Spleen (tissue), 11 donors: Measurements from ENCODE around the gene CAMK2G. TPM values are rescaled to one million over a fixed set of nuclear protein-coding genes. Genes with fewer than 3 reads are reported as not detected.
"Not testable (repeated sequence)": the region's sequence is repeated elsewhere in the genome, so short reads cannot be mapped to it uniquely, and the experiment has no call there.

ENCODE experiments used
- DNase-seq: peaks from one replicate; pipeline ENCODE4 v3.0.0-alpha.2; 2020
- H3K27ac ChIP-seq, 8 donors: fragments of 200-600 bp; sonication (generic) in 7 of 8; 1 replicate in 4 of 8; 2 replicates in 4 of 8; pipeline versions ENCODE4 v1.5.0 to v1.8.0; 2016 to 2021; ENCODE audit warnings: inconsistent platforms in 4 of 8, mild to moderate bottlenecking in 4 of 8, moderate library complexity in 1 of 8
- H3K27me3 ChIP-seq, 7 donors: fragments of 200-600 bp; sonication (generic) in 6 of 7; replicated peaks in 1 of 7; 1 replicate in 4 of 7; 2 replicates in 3 of 7; pipeline versions ENCODE4 v1.5.0 to v1.8.0; 2016 to 2021; ENCODE audit warnings: inconsistent platforms in 3 of 7, mild to moderate bottlenecking in 1 of 7
- H3K36me3 ChIP-seq, 6 donors: fragments of 200-600 bp; sonication (generic) in 5 of 6; 1 replicate in 4 of 6; 2 replicates in 2 of 6; pipeline versions ENCODE4 v1.5.0 to v1.8.0; 2016 to 2021; ENCODE audit warnings: inconsistent platforms in 2 of 6
- H3K4me1 ChIP-seq, 6 donors: fragments of 200-600 bp; sonication (generic) in 5 of 6; 1 replicate in 3 of 6; 2 replicates in 3 of 6; pipeline versions ENCODE4 v1.5.0 to v1.8.0; 2016 to 2021; ENCODE audit warnings: inconsistent platforms in 3 of 6
- H3K4me3 ChIP-seq, 8 donors: fragments of 200-600 bp; sonication (generic) in 7 of 8; 1 replicate in 4 of 8; 2 replicates in 4 of 8; pipeline versions ENCODE4 v1.5.0 to v1.8.0; 2016 to 2021; ENCODE audit warnings: inconsistent platforms in 4 of 8, mild to moderate bottlenecking in 4 of 8, moderate library complexity in 2 of 8
- H3K9me3 ChIP-seq, 8 donors: fragments of 200-600 bp; sonication (generic) in 7 of 8; 1 replicate in 4 of 8; 2 replicates in 4 of 8; pipeline versions ENCODE4 v1.5.0 to v1.8.0; 2016 to 2021; ENCODE audit warnings: inconsistent platforms in 4 of 8
- POLR2A ChIP-seq, 3 donors: fragments of 450-650 bp; IDR thresholded peaks; one replicate each; pipeline ENCODE4 v1.5.1; 2017; ENCODE audit warnings: antibody characterized with exemption in 3 of 3, mild to moderate bottlenecking in 1 of 3
- POLR2AphosphoS5 ChIP-seq, 3 donors: sonication (generic); formaldehyde crosslinking; IDR thresholded peaks; one replicate each; pipeline ENCODE4 v1.5.1; 2017; ENCODE audit warnings: antibody characterized with exemption in 3 of 3
- WGBS, 5 donors: extraction: QIAGEN DNeasy Blood & Tissue Kit in 3 of 5; methylation state at CpG; one replicate each; pipeline versions ENCODE4 v1.1.5 to v1.1.7; 2013 to 2018; 5-methylcytosine and 5-hydroxymethylcytosine counted together
- intact Hi-C: fragments of 100-400 bp; cut with DNase I; formaldehyde crosslinking; loops from one replicate; pipeline ENCODE4 v1.15.0; 2023; ENCODE audit warnings: low total_unique reads
- polyA plus RNA-seq, 3 donors: library from polyadenylated mRNA; stranded (reverse); fragments of 200-250 nt; gene quantifications; one replicate each; pipeline ENCODE4 v1.2.1, GENCODE V29; 2013
- total RNA-seq, 7 donors: library from RNA; depleted of rRNA in 3 of 7; stranded (reverse); fragments of >200 nt in 3 of 7; fragmentation: NEBNext Ultra II Directional in 4 of 7; extraction: Animal tissue kit (Norgen Biotek cat#: 25700) in 4 of 7; gene quantifications; one replicate each; pipeline versions ENCODE4 v1.1.0 to v1.2.1, GENCODE V29; 2016 to 2021
- TF ChIP-seq, protein P1 (sequence below), 11 experiments: fragments of 200-600 bp in 7 of 11; fragments of 450-650 bp in 4 of 11; sonication (generic) in 4 of 11; IDR thresholded peaks in 8 of 11; conservative IDR thresholded peaks in 3 of 11; 1 replicate in 7 of 11; 2 replicates in 4 of 11; pipeline versions ENCODE4 v1.4.0 to v1.8.0; 2016 to 2021; ENCODE audit warnings: antibody characterized with exemption in 11 of 11, inconsistent platforms in 4 of 11, mild to moderate bottlenecking in 1 of 11
- donor health status: healthy with polysubstance abuse.
- donor health status: DM: no; HTN: no; CAD: no; lungs with moderate emphysema.
- donor health status: DM: no; HTN: no; CAD: no.
- donor health status: Bipolar disorder and iron deficiency.
- donor health status: healthy.
- donor health status: DM: no; HTN: no; CAD: no.
- donor health status: DM: yes; HTN: yes; CAD: no.

The CAMK2G gene
- total and polyA plus RNA-seq, 10 donors: 10.4 to 55.2 (median 43.9) TPM

DNA sequence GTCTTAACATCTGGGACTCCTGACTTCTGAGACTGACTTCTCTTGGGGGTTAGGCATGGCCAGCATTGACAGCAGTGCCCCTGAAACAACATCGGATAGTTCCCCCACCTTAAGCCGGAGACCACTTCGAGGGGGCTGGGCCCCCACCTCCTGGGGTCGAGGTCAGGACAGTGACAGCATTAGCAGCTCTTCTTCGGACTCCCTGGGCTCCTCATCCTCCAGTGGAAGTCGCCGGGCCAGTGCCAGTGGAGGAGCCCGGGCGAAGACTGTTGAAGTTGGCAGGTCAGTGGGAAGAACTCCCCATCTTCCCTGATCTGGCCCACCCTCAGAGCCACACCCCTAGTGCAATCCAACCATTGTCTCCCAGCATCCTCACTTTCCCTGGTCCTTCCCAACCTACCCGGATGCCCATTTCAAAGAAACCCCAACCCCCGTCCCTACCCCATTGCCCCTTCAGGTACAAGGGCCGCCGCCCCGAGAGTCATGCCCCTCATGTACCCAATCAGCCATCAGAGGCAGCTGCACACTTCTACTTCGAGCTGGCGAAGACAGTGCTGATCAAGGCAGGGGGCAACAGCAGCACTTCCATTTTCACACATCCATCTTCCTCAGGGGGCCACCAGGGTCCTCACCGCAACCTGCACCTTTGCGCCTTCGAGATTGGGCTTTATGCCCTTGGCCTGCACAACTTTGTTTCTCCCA is 76.9 kb downstream of the CAMK2G start:
- Histone ChIP-seq H3K4me1 (peaks cover 0 to 7% (median 0%) of the 10 kb centered on the region in 6 donors), H3K27ac (peak overlapping the region in 2 of 8 donors; percentile 26 to 54), H3K36me3 (peaks cover 4 to 100% (median 98%) of the 10 kb centered on the region in 6 donors), H3K9me3 (no peaks in the 10 kb centered on the region), H3K27me3 (no peaks in the 10 kb centered on the region), H3K4me3 (no peak overlapping the region)
- WGBS, 5 donors: 89 to 94% (median 93%) methylated on average over 19 of the region's 19 CpGs
- DNase-seq: no peak
- TF ChIP-seq POLR2AphosphoS5 (IDR thresholded peaks at IDR 0.05): peak; percentile 2 to 65 (median 49)
- TF ChIP-seq POLR2A (IDR thresholded peaks at IDR 0.05): no peak
- intact Hi-C loops: no loop called here

DNA sequence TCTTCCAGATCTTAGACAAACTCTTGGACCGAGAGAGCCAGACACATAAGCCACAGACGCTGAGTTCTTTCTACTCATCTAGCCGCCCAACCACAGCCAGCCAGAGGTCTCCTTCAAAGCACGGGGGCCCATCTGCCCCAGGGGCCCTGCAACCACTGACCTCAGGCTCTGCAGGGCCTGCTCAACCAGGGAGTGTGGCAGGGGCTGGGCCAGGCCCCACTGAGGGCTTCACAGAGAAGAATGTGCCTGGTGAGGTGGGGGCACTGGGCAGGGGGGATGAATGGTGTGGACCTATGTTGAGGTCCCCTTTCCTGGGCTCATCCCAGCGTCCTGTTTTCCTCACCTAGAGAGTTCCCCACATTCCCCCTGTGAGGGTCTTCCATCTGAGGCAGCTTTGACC is 77.6 kb downstream of the CAMK2G start:
- no peak for DNase-seq
- WGBS, 5 donors: 74 to 89% (median 84%) methylated on average over 5 of the region's 5 CpGs
- peak; percentile 2 to 75 (median 21) for TF ChIP-seq POLR2AphosphoS5 (IDR thresholded peaks at IDR 0.05)
- TF ChIP-seq, protein P1, sequence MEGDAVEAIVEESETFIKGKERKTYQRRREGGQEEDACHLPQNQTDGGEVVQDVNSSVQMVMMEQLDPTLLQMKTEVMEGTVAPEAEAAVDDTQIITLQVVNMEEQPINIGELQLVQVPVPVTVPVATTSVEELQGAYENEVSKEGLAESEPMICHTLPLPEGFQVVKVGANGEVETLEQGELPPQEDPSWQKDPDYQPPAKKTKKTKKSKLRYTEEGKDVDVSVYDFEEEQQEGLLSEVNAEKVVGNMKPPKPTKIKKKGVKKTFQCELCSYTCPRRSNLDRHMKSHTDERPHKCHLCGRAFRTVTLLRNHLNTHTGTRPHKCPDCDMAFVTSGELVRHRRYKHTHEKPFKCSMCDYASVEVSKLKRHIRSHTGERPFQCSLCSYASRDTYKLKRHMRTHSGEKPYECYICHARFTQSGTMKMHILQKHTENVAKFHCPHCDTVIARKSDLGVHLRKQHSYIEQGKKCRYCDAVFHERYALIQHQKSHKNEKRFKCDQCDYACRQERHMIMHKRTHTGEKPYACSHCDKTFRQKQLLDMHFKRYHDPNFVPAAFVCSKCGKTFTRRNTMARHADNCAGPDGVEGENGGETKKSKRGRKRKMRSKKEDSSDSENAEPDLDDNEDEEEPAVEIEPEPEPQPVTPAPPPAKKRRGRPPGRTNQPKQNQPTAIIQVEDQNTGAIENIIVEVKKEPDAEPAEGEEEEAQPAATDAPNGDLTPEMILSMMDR (IDR thresholded peaks at IDR 0.05 in 8 of 11, conservative IDR thresholded peaks at IDR 0.05 in 3 of 11): no peak
- TF ChIP-seq POLR2A (IDR thresholded peaks at IDR 0.05): no peak
- Histone ChIP-seq H3K27ac (peak overlapping the region in 2 of 8 donors; percentile 26 to 54), H3K36me3 (peaks cover 7 to 100% (median 98%) of the 10 kb centered on the region in 6 donors), H3K9me3 (no peaks in the 10 kb centered on the region), H3K27me3 (no peaks in the 10 kb centered on the region), H3K4me1 (no peaks in the 10 kb centered on the region), H3K4me3 (no peak overlapping the region)
- intact Hi-C loops: no loop called here

DNA sequence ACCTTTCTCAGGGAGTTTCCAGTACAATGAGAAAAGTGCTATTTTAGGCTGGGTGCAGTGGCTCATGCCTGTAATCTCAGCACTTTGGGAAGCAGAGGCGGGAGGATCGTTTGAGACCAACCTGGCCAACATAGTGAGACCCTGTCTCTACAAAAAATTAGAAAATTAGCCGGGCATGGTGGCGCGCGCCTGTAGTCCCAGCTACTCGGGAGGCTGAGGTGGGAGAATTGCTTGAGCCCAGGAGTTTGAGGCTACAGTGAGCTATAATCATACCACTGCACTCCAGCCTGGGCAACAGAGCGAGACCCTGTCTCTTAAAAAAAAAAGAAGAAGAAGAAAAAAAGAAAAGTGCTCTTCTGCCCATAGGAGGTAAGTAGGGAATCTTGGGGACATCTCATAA is 78.3 kb downstream of the CAMK2G start:
- intact Hi-C loops, H3K27me3 ChIP-seq, DNase-seq, H3K4me3 ChIP-seq, H3K9me3 ChIP-seq, H3K4me1 ChIP-seq: not testable (repeated sequence)
- 96 to 99% (median 97%) methylated on average over 8 of the region's 8 CpGs for WGBS, 5 donors
- peaks cover 8 to 100% (median 98%) of the 10 kb centered on the region in 6 donors for H3K36me3 ChIP-seq
- peak overlapping the region in 4 of 8 donors; percentile 14 to 54 (median 38) for H3K27ac ChIP-seq

DNA sequence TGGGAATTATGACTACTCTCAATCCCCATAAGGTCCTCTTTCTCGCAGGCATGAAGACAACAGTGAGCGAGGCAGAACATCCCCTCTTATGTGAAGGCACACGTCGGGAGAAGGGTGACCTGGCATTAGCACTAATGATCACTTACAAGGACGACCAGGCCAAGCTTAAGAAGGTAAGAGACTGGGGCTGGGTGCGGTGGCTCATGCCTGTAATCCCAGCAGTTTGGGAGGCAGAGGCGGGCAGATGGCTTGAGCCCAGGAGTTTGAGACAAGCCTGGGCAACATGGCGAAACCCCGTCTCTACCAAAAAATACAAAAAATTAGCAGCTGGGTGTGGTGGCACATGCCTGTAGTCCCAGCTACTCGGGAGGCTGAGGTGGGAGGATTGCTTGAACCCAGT is 78.9 kb downstream of the CAMK2G start:
- peak overlapping the region in 4 of 8 donors; percentile 14 to 57 (median 38) for H3K27ac ChIP-seq
- intact Hi-C loops, H3K27me3 ChIP-seq, H3K4me1 ChIP-seq, H3K9me3 ChIP-seq, DNase-seq, H3K4me3 ChIP-seq: not testable (repeated sequence)
- H3K36me3 ChIP-seq: peaks cover 11 to 100% (median 98%) of the 10 kb centered on the region in 6 donors
- TF ChIP-seq POLR2AphosphoS5 (IDR thresholded peaks at IDR 0.05): peak in 1 of 3 donors; percentile 39
- 93 to 96% (median 95%) methylated on average over 10 of the region's 10 CpGs for WGBS, 5 donors

DNA sequence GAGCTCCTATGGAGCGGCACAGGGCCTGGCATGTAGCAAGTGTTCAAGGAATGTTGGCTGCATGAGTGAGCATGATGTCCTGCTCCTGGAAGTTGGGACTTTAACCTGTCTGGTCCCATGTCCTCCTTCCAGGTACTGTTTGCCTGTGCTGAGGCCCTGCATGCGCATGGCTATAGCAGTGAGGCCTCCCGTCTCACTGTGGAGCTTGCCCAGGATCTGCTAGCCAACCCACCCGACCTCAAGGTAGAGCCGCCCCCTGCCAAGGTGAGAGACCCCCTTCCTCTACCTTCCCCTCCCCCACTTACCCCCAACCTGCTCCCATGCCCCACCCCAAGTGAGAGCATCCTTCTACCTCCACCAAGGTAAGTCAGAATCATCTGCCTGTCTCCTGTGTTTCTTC is 80.9 kb downstream of the CAMK2G start:
- WGBS, 5 donors: 88 to 100% (median 96%) methylated on average over 5 of the region's 5 CpGs
- intact Hi-C loops: no loop called here
- Histone ChIP-seq H3K36me3 (peaks cover 11 to 100% (median 96%) of the 10 kb centered on the region in 6 donors), H3K4me1 (peaks cover 0 to 9% (median 6%) of the 10 kb centered on the region in 6 donors), H3K9me3 (no peaks in the 10 kb centered on the region), H3K4me3 (no peak overlapping the region), H3K27me3 (no peaks in the 10 kb centered on the region), H3K27ac (peak overlapping the region in 1 of 8 donors; percentile 70)
- no peak for DNase-seq
- TF ChIP-seq POLR2A (IDR thresholded peaks at IDR 0.05) (no peak), POLR2AphosphoS5 (IDR thresholded peaks at IDR 0.05) (no peak)
- TF ChIP-seq, protein P1 (IDR thresholded peaks at IDR 0.05 in 8 of 11, conservative IDR thresholded peaks at IDR 0.05 in 3 of 11): no peak
